Upper lobe of right lung (tissue), 1 donor: ENCODE results near the gene KRT6A. TPM values are rescaled to one million over a fixed set of nuclear protein-coding genes. Genes with fewer than 3 reads are reported as not detected.

Experiments used
- ATAC-seq: fragments of 200-7000 bp; cut with Tn5 transposase; one replicate; pipeline ENCODE4 v1.9.1; 2020; ENCODE audit warnings: mild to moderate bottlenecking, moderate library complexity
- DNase-seq: peaks from one replicate; pipeline ENCODE4 v3.0.0-alpha.2; 2020
- H3K27ac ChIP-seq: fragments of 200-600 bp; one replicate; pipeline ENCODE4 v1.8.0; 2022
- H3K27me3 ChIP-seq: fragments of 200-600 bp; one replicate; pipeline ENCODE4 v1.8.0; 2022; ENCODE audit warnings: mild to moderate bottlenecking
- H3K36me3 ChIP-seq: fragments of 200-600 bp; one replicate; pipeline ENCODE4 v1.8.0; 2022
- H3K4me1 ChIP-seq: fragments of 200-600 bp; one replicate; pipeline ENCODE4 v1.8.0; 2022
- H3K4me3 ChIP-seq: fragments of 200-600 bp; one replicate; pipeline ENCODE4 v1.8.0; 2022; ENCODE audit warnings: mild to moderate bottlenecking
- H3K9me3 ChIP-seq: fragments of 200-600 bp; one replicate; pipeline ENCODE4 v1.8.0; 2022
- intact Hi-C: fragments of 100-400 bp; cut with DNase I; formaldehyde crosslinking; loops from one replicate; pipeline ENCODE4 v1.11.0; 2022
- total RNA-seq: library from RNA; stranded (reverse); fragmentation: NEBNext Ultra II Directional; extraction: Animal tissue kit (Norgen Biotek cat#: 25700); gene quantifications from one replicate; pipeline ENCODE4 v1.2.1, GENCODE V29; 2021
- TF ChIP-seq, protein P1 (sequence below): fragments of 200-600 bp; IDR thresholded peaks from one replicate; pipeline ENCODE4 v1.8.0; 2022; ENCODE audit warnings: antibody characterized with exemption
- donor health status: DM: no; HTN: yes; CAD: no; lungs with severe emphysema.

Gene KRT6A
- total RNA-seq, 1 donor from 2014 or later = 3.0 TPM

DNA sequence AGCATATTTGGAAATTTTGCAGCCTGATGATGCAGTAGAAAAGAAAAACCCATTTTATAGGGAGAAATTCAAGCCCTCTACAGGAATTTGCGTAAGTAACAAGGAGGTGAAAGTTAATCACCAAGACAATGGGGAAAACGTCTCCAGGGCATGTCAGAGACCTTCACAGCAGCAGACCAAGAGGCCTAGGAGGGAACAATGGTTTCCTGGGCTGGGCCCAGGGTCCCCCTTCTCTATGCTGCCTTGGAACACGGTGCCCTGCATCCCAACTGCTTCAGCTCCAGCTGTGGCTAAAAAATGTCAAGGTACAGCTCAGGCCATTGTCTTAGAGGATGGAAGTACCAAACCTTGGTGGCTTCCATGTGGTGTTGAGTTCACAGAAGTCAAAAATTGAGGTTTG, 13.0 kb downstream of the KRT6A start:
- H3K4me3 ChIP-seq = no peak overlapping the region
- peaks cover 7% of the 10 kb centered on the region for H3K27me3 ChIP-seq
- no peaks in the 10 kb centered on the region for H3K36me3 ChIP-seq
- no peak overlapping the region for H3K27ac ChIP-seq
- DNase-seq (no peak), ATAC-seq (no peak)
- peaks cover 7% of the 10 kb centered on the region for H3K9me3 ChIP-seq
- TF ChIP-seq, protein P1, sequence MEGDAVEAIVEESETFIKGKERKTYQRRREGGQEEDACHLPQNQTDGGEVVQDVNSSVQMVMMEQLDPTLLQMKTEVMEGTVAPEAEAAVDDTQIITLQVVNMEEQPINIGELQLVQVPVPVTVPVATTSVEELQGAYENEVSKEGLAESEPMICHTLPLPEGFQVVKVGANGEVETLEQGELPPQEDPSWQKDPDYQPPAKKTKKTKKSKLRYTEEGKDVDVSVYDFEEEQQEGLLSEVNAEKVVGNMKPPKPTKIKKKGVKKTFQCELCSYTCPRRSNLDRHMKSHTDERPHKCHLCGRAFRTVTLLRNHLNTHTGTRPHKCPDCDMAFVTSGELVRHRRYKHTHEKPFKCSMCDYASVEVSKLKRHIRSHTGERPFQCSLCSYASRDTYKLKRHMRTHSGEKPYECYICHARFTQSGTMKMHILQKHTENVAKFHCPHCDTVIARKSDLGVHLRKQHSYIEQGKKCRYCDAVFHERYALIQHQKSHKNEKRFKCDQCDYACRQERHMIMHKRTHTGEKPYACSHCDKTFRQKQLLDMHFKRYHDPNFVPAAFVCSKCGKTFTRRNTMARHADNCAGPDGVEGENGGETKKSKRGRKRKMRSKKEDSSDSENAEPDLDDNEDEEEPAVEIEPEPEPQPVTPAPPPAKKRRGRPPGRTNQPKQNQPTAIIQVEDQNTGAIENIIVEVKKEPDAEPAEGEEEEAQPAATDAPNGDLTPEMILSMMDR = no peak
- no peaks in the 10 kb centered on the region for H3K4me1 ChIP-seq
- intact Hi-C loops = no loop called here

DNA sequence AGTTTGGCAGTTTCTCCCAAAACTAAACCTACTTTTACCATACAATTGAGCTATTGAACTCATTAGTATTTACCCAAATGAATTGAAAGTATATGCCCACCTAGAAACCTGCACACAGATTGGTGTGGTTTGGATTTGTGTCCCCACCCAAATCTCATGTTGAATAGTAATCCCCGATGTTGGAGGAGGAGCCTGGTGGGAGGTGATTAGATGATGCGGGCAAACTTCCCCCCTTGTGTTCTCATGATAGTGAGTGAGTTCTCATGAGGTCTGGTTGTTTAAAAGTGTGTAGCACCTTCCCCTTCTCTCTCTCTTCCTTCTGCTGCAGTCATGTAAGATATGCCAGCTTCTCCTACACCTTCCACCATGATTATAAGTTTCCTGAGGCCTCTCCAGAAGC, 15.4 kb downstream of the KRT6A start:
- DNase-seq (no peak), ATAC-seq (no peak)
- Histone ChIP-seq H3K36me3 (no peaks in the 10 kb centered on the region), H3K27me3 (no peaks in the 10 kb centered on the region), H3K4me3 (no peak overlapping the region), H3K9me3 (no peaks in the 10 kb centered on the region), H3K27ac (no peak overlapping the region), H3K4me1 (no peaks in the 10 kb centered on the region)
- intact Hi-C loops = no loop called here
- TF ChIP-seq, protein P1 = no peak

DNA sequence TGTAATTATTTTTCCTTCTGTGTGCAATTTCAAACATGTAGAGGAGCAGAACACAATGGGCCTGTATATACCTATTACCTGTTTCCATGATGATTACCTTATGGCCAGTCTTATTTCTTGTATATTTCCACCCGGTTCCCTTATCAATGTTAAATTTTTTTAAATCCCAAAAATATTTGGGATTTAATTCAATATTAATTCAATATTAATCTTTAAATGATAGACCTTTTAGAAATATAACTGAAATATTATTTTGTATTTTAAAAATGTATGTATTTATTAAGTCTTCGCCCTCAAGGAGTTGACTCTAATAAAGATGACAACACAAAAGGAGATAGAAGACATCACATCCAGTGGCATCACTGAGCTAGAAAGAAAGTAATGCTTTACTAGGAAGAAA, 18.8 kb downstream of the KRT6A start:
- Histone ChIP-seq H3K36me3 (no peaks in the 10 kb centered on the region), H3K27me3 (no peaks in the 10 kb centered on the region), H3K4me3 (no peak overlapping the region), H3K27ac (no peak overlapping the region), H3K9me3 (no peaks in the 10 kb centered on the region), H3K4me1 (no peaks in the 10 kb centered on the region)
- intact Hi-C loops = no loop called here
- DNase-seq (no peak), ATAC-seq (no peak)
- TF ChIP-seq, protein P1 = no peak

DNA sequence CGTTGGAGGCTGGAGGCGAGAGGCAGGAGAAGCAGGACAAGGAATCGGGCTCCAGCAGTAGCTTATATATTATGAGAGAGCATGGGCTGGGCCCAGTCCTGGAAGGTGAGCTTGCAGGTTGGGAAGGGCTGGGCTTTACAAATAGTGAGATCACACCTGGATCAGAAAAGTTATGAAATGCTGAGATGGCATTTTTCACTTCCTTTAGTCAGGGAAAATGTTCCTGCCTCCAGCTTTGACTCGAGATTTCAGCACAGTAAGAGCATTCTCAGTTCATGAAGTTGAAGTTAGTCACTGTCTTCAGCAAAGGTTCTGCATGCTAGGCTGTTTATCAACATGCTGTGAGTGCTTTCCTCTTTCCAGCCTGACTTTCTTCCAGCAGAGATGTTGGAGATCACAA, 19.3 kb downstream of the KRT6A start, which contains the start of gene KRT6C:
KRT6C (minus strand) TSS at position 38 of the 400 bp plus-strand sequence. CDS start 68 bp downstream, outside the sequence.
- Histone ChIP-seq H3K9me3 (no peaks in the 10 kb centered on the region), H3K27ac (no peak within 1 kb of the TSS), H3K4me3 (no peak within 1 kb of the TSS), H3K4me1 (no peaks in the 10 kb centered on the region), H3K36me3 (no peaks in the 10 kb centered on the region), H3K27me3 (no peaks in the 10 kb centered on the region)
- intact Hi-C loops = no loop called here
- TF ChIP-seq, protein P1 = no peak
- ATAC-seq = no peak
- no peak for DNase-seq

DNA sequence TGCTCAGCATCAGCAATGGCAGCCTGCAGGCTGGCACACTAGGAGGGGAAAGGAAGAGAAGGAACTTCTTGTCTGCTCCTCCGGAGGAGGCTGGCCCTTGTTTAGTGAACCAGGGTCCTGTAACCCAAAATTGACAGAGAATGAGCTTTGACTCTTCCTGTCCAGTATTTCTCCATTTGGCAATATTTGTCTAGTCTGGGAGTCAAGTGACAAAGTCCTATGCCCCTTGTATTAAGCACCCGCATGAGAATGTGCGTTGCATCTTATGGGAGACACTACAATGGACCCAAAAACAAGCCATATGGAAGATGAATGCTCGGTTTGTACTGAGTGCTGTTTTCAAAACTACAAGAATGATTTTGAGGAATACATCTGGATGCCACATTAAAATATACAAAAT, 23.2 kb downstream of the KRT6A start:
- no peaks in the 10 kb centered on the region for H3K36me3 ChIP-seq

More for the DNA sequence above, 23.2 kb downstream of the KRT6A start:
- TF ChIP-seq, protein P1 = no peak
- ATAC-seq = no peak
- H3K4me1 ChIP-seq = no peaks in the 10 kb centered on the region
- intact Hi-C loops = no loop called here
- H3K27me3 ChIP-seq = no peaks in the 10 kb centered on the region
- no peak overlapping the region for H3K4me3 ChIP-seq
- no peaks in the 10 kb centered on the region for H3K9me3 ChIP-seq
- no peak for DNase-seq
- H3K27ac ChIP-seq = no peak overlapping the region
